Measurements from ENCODE around the gene SLN.

SLN gene

GRCh38 chr11:107719557-107720302, 7.9 kb upstream of the SLN start:
- peak in 3 of 58 donors; percentile 13 to 26 (median 19) for DNase-seq

DNA sequence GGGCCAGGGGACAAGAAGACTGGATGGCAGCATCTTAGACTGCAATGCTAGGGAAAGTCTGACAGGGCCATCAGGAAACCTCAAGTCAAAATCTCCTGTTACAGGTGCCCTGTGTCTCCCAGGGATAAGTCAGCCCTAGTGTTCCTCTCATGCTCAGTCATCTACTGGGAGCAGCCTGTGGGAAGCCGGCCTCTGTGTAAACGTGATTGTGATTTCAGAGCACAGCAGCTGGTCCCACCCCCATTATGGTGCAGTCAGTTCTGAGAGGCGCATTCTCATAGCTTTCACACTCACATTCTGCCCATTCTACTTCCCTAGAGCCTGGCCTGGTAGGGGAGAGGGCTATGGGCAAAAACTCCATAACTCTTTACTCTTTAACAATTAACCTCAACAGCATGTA, 7.2 kb upstream of the SLN start:
- peak in 4 of 58 donors; percentile 3 to 18 (median 10) for DNase-seq

DNA sequence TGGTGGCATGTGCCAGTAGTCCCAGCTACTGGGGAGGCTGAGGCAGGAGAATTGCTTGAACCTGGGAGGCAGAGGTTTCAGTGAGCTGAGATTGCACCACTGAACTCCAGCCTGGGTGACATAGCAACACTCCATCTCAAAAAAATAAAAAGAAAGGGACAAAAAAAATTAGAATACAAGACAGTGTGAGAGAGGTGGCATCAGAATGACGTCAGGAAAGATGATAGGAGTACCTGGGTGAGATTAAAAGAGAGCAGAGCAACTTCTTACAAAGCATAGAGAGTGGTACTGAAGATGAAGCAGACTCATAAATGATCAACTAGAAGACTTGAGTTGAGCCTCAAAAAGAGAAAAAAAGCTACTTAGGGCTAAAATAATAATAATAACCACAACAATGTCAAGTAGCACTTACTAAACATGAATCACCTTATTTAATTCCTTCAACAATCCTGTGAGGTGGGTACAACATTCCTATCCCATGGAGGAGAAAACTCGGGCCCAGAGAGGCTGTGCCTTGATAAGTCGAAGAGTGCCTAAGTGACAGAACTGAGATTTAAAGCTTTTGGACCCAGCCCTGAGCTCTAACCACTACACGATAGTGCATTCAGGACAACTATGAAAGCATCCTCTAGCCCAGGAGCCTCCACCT, 5.2 kb upstream of the SLN start:
- no peak for DNase-seq

GRCh38 chr11:107713009-107713408, 1.2 kb upstream of the SLN start:
- peak in 2 of 58 donors; percentile 14 to 29 for DNase-seq

DNA sequence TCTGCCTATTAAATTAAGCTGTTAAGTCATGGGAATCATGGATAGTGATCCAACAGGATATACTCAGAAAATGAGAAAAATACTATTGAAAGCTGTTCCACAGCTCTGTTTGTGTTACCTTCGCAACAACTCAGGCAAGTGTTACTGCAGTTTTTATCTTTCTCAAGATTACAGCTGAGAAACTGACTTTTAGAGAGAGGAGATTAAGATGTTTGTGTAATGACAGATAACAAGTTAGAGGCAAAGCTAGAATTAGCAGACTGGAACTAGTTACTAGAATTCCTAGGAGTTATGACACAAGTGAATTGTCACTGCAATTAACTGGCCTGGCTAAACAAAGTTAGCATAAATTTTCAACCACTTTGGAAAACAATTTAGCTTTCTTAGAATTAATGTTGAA, 1.6 kb downstream of the SLN start:
- no peak for DNase-seq

DNA sequence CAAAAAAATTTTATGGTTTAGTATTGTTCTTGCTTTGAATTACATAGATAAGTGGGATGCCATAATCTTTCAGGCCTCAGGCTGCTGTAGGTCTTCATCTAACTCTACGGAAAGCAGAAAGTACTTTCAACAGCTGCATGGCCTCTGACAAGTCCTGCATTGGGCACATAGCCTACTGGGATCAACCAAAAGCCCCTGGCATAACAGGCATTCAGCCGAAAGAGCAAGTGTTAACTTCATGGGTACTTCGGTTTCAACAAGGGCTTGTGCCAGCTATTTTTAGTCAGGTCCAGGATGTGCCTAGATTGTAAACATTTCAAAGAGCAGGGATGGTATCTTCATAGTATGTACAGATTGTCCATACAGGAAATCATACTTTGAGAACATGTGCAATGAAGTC, 3.1 kb downstream of the SLN start:
- no peak for DNase-seq

DNA sequence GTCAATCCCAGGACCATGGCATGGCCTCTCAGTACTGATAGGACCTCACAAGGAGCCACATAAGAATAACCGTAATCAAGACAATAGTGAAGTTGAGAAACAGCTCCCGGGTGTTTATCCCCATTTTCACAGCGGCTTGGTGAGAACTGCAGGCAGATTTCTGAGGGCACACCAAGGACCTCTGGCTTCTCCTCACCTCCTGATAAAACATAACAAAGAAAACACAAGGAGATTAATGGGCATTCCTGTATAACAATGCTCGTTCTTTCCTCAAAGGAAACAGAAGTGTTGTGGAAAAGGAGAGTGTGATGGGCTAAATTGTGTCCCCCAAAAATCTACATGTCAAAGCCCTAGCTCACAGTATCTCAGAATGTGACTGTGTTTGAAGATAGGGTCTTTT, 4.0 kb downstream of the SLN start:
- DNase-seq, result no peak

DNA sequence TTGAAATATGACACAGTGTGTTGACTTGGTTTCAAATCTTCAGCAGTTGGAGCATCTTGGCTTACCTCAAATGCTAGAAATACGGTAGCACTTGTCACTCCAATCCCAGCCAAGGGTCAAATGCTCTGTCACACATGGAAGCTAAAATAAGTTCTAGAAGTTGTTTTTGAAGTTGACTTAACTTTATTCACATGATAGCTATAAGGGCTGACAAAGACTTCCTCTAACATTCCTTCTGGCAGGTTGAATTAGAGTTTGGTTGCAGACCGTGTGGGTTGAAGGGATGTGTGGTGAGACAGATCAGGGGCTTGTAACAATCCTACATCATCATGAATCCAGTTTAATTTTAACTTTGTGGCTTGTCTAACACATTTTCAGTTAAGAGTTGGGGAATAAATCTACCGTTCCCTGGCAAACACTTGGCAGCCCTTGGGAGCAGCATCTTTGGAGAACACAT, 4.6 kb downstream of the SLN start:
- DNase-seq, result no peak

DNA sequence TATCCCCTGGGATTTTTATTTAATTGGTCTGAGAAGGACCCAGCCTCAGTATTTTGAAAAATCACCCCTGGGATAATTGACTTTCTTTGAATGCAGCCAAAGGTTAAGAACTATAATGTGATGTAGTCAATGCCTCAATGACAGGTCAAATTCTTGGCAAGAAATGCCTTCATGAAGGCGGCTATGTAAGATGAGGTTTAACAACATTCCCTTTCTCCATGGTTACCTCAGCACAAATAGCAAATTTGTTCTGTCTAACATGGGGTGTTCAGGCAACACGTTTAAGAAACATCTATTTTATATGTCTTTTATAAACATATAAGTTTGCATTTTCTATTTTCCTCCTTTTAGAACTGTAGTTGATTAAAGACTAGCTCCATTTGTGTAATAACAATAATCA, 5.3 kb downstream of the SLN start:
- no peak for DNase-seq

- DNase-seq, result no peak
Measured at GRCh38 chr11:107705027-107705426, 6.8 kb downstream of the SLN start.

DNA sequence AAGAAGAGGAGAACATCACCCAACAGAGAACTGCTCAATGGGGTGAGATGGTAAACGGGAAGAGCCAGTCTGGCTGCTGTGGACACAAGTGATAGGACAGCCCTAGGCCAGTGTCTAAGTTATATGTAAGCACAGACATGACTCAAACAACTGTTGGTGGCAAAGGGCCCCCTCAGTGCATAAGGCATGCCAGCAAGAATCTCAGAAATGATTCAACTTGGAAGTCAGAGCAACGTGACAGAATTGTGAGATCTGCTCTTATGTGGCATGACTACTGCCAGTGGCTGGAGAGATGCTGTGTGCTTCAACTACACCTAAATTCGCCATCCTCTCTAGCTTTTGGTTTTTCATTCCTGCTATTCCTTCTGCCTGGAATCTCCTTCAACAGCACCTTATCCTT, 7.4 kb downstream of the SLN start:
- DNase-seq, result no peak

DNA sequence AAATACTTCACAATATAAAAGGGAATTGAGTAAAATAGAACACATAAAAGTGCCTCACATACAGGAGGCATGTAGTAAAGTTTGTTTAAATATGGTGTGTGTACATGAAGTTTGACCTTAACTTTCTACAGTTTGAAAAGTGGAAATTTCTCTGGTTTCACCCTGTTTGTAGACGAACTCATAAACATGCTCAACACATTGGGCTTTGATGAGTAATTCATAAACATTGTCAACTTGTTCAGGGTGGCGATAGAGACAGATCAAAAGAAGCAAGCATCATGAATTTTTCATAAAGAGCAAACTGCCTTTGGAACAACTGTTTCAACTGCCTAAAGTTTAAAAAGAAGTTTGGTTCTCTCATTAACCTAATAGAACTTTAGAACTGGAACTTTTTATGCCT, 9.1 kb downstream of the SLN start:
- no peak for DNase-seq

DNA sequence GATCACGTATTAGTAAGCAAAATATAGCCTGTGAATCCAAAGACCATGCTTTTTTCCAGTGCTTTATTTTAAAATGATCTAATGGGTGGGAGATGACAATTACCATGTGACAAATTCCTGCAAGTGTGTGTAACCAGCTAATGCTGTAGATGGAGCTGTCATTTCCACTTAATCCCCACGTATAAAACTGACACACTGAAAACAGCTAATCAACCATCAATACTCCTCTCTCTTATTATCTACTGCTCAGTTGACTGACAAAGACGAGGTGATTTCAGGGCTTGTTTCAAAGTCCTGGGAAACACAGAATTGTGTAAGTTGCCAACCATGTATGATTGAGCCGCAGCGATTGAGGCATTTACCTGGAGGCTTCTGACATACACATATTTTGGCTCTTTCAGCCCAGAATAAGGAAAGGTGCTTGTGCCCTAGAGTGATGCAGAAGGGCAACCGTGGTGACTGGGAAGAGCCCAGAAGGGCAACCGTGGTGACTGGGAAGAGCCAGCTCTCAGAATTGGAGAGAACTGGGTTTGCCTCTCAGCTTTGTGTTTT, 9.7 kb downstream of the SLN start:
- no peak for DNase-seq

GRCh38 chr11:107699371-107700285, 12.2 kb downstream of the SLN start:
- no peak for DNase-seq

- DNase-seq, result no peak
Measured at GRCh38 chr11:107697291-107697690, 14.6 kb downstream of the SLN start.

DNA sequence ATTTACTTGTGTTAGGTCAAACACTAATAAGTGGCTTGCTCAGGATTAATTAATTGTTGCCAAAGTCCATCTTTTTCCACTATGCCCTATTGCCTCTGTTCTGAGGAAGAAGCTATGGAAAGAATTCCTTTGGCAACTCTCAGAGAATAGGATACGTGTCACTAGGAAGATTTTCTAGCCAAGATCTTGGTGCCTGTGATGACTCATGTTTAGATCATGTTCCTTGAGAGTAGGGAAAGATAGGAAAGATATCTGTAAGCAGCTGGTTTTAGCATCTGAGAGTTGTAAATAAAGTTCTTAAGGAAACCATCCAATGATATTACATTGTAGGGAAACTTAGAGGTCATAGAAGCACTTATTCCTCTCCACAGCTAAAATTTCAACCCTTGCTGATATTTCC, 15.7 kb downstream of the SLN start:
- DNase-seq, result peak in 1 of 58 donors; percentile 22

GRCh38 chr11:107695446-107695845, 16.4 kb downstream of the SLN start:
- DNase-seq, result no peak

GRCh38 chr11:107691000-107691750, 20.7 kb downstream of the SLN start:
- DNase-seq, result no peak

GRCh38 chr11:107689317-107690202, 22.3 kb downstream of the SLN start:
- DNase-seq, result peak in 44 of 58 donors; percentile 5 to 79 (median 36)

Measured in anterior cingulate cortex (tissue), 58 donors.